ENCODE measurements around the gene ARMH1. TPM values are rescaled to one million over a fixed set of nuclear protein-coding genes. Genes with fewer than 3 reads are reported as not detected.

The ARMH1 gene
- total RNA-seq (10 to 100 TPM; 12.2 to 24.7 (median 16.2) TPM), polyA plus RNA-seq (10 to 100 TPM; 43.9 to 86.0 (median 77.4) TPM)
- long read RNA-seq, donor 1, partial matches to known transcripts: 0 of 1 reads
- long read RNA-seq, donor 1, other reads (novel, unspliced or antisense): 0 of 1 reads
- long read RNA-seq, donor 2: 0 reads

- peak; percentile 78 to 89 (median 84) for TF ChIP-seq POLR2AphosphoS5 (IDR thresholded peaks at IDR 0.05)
- no peak for TF ChIP-seq POLR2A (IDR thresholded peaks at IDR 0.05)
- TF ChIP-seq CTCF (IDR thresholded peaks at IDR 0.05 in 8 of 11, conservative IDR thresholded peaks at IDR 0.05 in 3 of 11): peak in 2 of 11 experiments; percentile 21 to 27
- H3K4me1 ChIP-seq: peaks cover 25 to 67% (median 53%) of the 10 kb centered on the region in 6 donors
- intact Hi-C loops (cut with DNase I; ENCODE audit: low total_unique reads): no loop called here
These were observed at the start of gene ARMH1, which contains the start of gene TMEM53 for GRCh38 chr1:44674113-44675000. TSS of gene ARMH1 (plus strand) at chr1:44674714. CDS start at chr1:44689698, 14,984 bp downstream. TSS of gene TMEM53 (minus strand) at chr1:44674481. CDS start at chr1:44674391, 90 bp downstream.

GRCh38 chr1:44625348-44625747 lies 49.2 kb upstream of the ARMH1 start:
- intact Hi-C loops (cut with DNase I; ENCODE audit: low total_unique reads): no loop called here
- no peak overlapping the region for H3K4me3 ChIP-seq
- no peak for DNase-seq
- H3K27ac ChIP-seq: no peak overlapping the region
- TF ChIP-seq POLR2A (IDR thresholded peaks at IDR 0.05): no peak
- no peak for TF ChIP-seq POLR2AphosphoS5 (IDR thresholded peaks at IDR 0.05)
- TF ChIP-seq CTCF (IDR thresholded peaks at IDR 0.05 in 8 of 11, conservative IDR thresholded peaks at IDR 0.05 in 3 of 11): no peak
- no peaks in the 10 kb centered on the region for H3K36me3 ChIP-seq
- H3K4me1 ChIP-seq: no peaks in the 10 kb centered on the region
- H3K9me3 ChIP-seq: no peaks in the 10 kb centered on the region
- no peaks in the 10 kb centered on the region for H3K27me3 ChIP-seq (replicated peaks in 1 of 7)
- 85 to 93% (median 90%) methylated on average over 5 to 7 of the region's 7 CpGs for WGBS, 5 donors

More at GRCh38 chr1:44674113-44675000, at the start of gene ARMH1, which contains the start of gene TMEM53:
- no peaks in the 10 kb centered on the region for H3K27me3 ChIP-seq (replicated peaks in 1 of 7)
- no peaks in the 10 kb centered on the region for H3K9me3 ChIP-seq
- WGBS, 5 donors: 1 to 4% (median 2%) methylated on average over 34 to 56 of the region's 56 CpGs
- H3K4me3 ChIP-seq: peak within 1 kb of the TSS; percentile 55 to 83 (median 62)
- peak within 1 kb of the TSS; percentile 88 to 98 (median 92) for H3K27ac ChIP-seq
- peak; percentile 100 for DNase-seq
- no peaks in the 10 kb centered on the region for H3K36me3 ChIP-seq

DNA sequence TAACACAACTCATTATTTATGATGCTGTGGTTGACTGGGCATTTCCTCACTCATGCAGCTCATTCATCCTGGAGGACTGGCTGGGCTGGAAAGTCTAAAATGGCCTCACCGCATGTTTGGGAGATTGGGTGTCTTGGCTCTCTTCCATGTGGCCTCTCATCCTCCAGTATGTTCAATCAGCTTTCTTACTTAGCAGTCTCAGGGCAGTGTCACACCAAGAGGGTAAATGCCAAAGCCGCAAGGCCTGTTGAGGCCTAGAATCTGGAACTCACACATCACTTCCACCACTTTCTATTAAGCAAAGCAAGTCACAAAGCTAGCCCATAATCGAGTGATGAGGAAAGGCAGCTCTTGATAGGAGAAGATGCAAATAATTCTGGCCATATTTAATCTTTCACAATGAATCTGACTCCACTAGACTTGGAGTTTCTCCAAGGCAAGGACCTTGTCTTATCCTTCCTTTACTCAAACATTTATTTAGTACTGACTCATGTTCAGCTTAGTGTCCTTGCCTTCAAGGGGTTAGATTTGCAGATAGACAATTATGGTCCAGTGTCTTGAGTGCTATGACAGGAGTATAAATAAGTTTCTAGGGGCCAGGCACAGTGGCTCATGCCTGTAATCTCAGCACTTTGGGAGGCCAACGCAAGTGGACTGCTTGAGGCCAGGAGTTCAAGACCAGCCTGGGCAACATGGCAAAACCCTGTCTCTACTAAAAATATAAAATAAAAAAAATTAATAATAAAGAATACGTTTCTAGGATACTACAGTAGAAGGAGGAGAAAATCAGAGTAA lies 45.4 kb upstream of the ARMH1 start:
- Histone ChIP-seq H3K27me3 (replicated peaks in 1 of 7) (no peaks in the 10 kb centered on the region), H3K9me3 (no peaks in the 10 kb centered on the region), H3K4me3 (no peak overlapping the region), H3K4me1 (peaks cover 11 to 27% (median 25%) of the 10 kb centered on the region in 6 donors), H3K36me3 (peaks cover 0 to 16% (median 9%) of the 10 kb centered on the region in 6 donors), H3K27ac (no peak overlapping the region)
- intact Hi-C loops (cut with DNase I; ENCODE audit: low total_unique reads): no loop called here
- WGBS, 5 donors: 89 to 97% (median 93%) methylated on average over 5 of the region's 5 CpGs
- no peak for TF ChIP-seq POLR2A (IDR thresholded peaks at IDR 0.05)
- no peak for TF ChIP-seq CTCF (IDR thresholded peaks at IDR 0.05 in 8 of 11, conservative IDR thresholded peaks at IDR 0.05 in 3 of 11)
- TF ChIP-seq POLR2AphosphoS5 (IDR thresholded peaks at IDR 0.05): no peak
- no peak for DNase-seq

Data from spleen (tissue), 13 donors.